GM21381 (cell line): ENCODE measurements around the gene TP73.

Source experiments
- ATAC-seq: cut with Tn5 transposase; IDR thresholded peaks from one replicate; pipeline ENCODE4 v1.9.1; 2021; ENCODE audit warnings: mild to moderate bottlenecking, moderate library complexity; ENCODE audit not compliant: unreplicated experiment

Gene TP73

DNA sequence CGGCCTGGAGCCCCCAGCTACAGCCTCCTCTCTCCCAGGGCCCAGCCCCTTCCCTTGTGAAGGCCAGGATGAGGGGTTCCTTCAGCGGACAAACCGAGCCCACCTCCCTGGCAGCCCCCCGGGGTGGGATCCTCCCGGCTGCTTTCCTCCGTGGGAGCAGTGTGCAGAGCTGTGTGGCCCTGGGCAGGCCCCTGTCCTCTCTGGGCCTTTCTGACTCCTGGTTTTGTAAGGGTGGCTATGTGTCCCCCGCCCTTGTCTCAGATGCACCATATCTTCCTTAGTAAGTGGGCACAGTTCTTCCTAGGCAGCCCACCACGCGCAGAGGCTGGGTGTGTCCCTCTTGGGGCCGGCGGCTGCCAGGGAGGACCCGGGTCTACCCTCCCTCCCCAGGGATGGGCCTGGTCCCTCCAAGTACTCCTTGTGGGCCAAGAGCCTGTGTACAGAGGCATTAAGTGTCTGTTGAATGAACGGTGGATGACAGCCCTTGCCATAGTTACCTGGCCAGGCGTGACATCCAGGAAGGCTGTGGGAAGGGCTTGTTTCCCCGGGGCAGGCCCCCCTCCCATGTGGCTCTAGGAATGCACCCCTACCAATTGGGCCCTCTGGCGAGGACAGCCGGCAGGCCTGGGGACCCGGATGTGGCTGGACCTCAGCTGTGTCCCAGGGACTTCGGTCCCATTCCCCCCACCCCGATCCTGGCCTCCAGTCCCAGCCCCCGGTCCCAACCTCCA lies 124.1 kb downstream of the TP73 start:
- ATAC-seq, result no peak

DNA sequence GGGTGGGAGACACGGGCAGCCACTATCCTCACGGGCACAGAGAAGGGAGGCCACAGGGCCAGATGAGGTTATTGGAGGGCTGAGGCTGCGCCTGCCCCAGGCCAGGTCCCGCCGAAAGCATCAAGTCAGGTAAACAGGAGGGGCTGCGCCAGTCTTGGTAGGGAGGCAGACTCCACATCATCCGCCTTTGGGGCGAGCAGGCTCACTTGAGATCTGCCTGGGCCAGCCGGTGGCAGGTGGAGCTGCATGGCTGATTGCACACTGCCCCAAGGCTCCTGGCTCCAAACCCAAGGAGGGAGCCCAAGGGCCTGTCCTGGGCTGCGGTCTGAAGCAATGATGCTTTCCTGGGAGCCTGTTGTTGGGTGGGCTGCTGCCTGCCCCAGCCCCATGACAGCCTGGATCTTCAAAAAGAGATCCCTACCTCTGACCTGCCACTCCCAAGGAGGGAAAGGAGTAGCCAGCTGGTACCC lies 124.8 kb downstream of the TP73 start:
- no peak for ATAC-seq

DNA sequence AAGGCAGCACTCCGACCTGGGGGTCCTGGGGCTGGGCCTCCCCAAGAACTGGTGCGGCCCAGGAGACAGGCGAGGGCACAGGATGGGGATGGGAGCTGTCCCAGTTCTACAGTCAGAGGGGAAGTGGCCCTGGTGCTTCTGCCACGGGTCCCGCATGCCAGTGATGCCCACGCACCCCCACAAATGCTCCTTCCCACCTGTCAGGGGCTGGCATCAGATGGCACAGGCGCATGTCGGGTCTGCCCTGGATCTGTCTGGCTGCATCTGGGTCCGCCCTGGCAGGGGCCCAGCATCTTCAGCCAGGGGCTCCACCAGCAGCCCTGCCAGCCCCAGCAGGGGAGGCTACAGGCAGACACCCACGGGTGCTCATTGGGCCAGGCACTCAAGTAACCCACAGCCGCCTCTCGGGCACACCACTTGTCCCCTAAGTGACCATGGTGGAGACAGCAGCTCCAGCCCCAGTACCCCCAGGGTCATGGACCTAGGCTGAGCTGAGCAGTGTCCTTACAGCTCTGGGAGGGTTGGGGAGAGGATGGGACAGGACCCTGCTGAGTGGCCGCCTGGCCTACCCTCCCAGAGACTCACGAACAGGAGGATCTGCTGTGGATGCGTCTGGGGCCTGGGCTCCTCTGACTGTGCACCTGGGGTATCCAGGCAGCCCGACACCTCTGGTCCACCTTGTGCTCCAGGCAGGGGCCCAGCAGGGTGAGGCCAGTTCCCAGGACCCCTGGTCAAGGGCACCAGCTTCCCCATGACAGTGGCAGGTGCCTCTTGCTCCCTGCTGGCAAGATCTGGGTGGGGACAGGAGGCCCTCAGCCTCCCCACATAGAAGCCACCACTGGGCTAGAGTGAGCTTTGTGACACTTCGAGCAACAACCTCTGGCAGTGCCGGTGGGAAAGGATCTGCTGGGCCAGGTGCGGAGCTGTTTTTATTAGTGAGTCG lies 125.6 kb downstream of the TP73 start:
- ATAC-seq, result no peak

DNA sequence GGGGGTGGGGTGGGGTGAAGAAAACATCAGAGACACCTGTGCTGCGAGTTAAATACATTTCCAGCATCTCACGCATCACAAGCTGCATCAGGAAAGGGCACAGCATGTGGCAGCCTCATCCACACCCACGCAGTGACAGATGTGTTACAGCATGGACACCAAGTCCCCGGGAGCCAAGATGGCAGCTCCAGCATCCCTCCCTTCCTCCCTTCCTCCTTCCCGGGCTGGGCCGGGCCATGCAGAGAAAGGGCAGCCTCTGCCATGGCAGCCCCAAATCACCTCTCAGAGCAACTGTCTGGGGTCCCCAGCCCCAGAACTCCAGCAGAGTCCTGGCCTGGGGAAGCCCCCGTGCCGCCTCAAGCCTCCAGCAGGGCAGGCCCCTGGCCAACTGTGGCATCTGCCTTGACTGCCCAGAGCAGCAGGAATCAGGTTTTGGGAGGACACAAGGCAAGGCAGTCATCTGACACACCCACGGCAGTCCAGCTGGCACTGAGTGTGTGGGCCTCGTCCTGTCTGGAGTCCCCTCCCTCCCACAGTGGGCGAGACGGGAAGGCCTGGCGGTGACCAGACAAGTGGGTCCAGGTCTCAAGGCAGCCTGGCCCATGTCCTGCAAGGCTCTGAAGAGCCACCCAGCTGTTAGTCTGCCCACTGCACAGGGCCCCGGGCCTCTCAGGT lies 126.4 kb downstream of the TP73 start:
- ATAC-seq, result no peak

DNA sequence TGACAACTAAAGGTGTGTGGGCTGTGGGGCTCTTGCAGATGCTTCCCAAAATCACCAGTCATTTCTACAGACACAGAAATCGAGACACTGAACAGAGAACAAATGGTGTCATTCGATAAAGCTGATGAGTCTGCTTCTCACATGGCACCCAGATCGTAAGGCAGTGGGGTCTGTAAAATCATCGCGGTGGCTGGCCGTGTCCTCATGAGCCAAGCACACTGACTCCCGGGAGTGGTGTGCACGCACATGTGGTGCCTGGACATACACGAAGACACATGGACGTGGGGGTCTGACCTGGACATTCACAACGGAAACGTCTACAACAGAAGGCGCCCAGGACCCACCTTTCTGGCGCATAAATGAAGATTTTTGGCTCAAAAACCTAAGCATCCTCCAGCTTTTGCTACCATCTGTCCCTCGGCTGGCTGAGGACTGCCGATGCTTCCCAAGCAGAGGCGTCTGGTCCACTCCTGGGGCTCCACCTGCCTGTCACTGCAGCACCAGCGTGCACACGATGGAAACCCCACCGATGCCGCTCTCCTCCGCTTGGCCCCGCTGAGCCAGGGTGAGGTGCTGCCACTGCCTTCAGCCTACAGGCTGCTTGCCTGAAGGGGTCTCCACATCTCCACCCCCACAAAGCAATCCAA lies 127.1 kb downstream of the TP73 start:
- no peak for ATAC-seq

DNA sequence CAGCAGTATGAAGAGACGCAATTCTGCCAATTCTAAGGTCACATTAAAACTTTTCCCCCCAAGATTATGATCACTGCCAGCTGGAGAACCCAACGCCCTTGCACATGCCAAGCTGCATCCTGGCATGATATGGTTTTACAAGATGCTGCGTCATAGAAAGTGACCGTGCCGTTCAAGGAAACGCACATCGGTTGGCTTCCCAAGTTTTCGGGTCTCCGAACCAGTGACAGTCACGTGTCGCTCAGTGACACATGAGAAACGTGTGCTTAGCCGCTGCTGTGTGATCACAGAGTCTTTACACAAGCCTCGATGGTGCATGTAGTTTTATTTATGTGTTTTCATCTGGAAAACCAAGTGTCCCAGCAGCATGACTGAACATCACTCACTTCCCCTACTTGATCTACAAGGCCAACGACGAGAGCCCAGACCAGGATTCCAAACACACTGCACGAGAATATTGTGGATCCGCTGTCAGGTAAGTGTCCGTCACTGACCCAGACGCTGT lies 127.6 kb downstream of the TP73 start:
- no peak for ATAC-seq

DNA sequence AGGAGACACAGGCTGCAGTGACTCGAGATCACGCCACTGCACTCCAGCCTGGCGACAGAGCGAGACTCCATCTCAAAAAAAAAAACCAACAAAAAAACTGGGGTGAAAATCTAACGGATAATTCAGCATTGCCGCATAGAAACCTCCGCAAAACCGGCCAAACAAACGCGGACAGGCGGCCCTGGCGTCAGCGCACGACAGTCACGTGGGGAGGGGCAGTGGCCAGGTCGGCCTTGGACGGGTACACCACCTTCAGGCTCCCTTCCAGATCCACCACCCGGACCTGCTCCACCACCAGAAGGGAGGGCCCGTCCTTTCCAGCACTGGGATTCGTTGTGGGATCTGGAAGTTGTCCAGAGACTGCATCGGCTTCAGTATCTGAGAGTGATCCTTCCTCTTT lies 128.6 kb downstream of the TP73 start:
- no peak for ATAC-seq

DNA sequence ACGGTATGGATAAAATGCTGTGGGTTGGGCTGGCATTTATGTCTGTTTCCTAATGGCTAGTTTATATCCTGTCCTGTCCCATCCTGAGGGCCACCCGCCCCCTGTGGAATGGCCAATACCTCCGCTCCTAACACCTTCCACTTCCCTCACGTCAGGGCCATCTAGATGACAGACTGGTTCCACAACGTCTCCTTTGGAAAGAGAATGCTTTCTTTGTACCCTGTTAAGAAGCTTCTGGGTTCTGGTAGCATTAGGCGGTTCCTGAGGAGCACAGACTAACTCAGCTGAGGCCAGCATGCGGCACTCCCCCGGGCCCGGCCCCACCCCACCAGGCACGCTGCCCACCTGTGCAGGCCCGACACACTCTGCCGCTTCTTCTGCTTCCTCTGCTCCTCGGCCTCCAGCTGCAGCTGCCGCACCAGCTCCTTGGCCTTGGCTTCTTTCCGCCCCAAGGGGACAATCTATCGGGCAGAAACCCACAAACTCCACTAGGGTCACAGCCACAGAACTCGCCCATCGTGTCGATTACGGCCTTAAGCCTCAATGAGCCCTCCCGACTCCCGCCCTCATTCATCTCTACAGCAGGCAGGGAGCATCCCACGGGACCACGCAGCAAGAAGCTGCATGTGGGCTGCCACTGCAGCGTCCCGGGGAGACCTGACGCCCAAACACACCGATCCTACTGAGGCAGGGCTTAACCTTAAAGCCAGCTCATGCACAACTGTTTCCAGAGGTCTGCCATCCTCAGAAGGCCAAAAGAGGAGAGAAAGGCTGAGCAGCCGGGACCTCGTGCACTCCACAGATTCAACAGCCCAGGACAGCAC lies 131.5 kb downstream of the TP73 start:
- no peak for ATAC-seq

DNA sequence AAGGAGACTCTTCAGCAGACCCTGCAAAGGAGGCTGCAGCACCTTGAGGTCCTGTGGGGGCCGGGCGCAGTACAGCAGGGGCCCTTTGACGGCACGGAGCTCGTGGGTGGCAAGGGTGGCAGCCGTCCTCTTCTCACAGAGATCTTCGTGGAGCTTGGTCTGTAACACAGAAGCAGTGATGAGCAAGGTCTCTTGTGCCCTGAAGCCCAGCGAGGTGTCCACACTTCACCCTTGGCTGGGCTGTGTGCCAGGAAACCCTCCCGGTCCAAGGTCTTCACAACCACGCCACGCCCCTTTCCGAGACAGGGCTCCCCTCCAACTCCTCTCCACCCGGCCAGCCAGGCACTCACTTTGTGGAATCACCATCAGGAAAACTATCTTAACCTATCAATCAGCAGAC lies 132.7 kb downstream of the TP73 start:
- no peak for ATAC-seq

DNA sequence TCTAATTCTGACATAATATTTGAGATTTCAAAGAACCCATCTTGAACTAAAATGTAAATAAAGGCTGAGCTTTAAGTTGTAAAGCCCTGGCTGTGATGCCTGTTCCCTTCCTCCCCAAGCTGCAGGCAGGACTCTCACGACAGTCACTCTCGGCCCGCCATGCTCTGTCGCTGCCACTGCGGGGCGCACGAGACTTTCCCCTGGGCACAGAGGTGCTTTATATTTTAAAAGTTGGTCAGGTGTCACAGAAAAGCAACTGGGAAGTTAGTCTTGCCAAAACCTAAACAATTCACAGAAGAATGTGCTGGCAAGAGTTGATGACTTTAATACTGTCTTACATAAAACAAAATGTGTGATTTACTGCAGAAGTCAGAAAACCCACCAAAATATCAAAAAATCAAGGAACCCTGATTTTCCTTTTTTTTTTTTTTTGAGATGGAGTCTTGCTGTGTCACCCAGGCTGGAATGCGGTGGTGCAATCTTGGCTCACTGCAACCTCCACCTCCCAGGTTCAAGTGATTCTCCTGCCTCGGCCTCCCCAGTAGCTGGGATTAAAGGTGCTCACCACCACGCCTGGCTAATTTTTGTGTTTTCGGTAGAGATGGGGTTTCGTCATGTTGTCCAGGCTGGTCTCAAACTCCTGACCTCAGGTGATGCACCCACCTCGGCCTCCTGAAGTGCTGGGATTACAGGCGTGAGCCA lies 133.3 kb downstream of the TP73 start:
- ATAC-seq, result no peak
